Liver (tissue), 3 donors: ENCODE data around the gene SPAG16.

Source experiments
- CTCF ChIP-seq: fragments of 150-350 bp; IDR thresholded peaks from 2 replicates; pipeline ENCODE4 v1.5.1; 2017; ENCODE audit warnings: improper control_type of control experiment, low read depth, low read length; ENCODE audit not compliant: missing input control
- MAX ChIP-seq: IDR thresholded peaks from 2 replicates; pipeline ENCODE4 v1.6.1; 2016; ENCODE audit warnings: antibody characterized with exemption
- NR2F2 ChIP-seq: IDR thresholded peaks from 2 replicates; pipeline ENCODE4 v1.6.1; 2016; ENCODE audit warnings: antibody characterized with exemption
- RAD21 ChIP-seq, 2 donors: IDR thresholded peaks; 2 replicates each; pipeline ENCODE4 v1.6.1; 2016; ENCODE audit warnings: antibody characterized with exemption in 2 of 2, mild to moderate bottlenecking in 2 of 2
- REST ChIP-seq: IDR thresholded peaks from 2 replicates; pipeline ENCODE4 v1.6.1; 2016; ENCODE audit warnings: antibody characterized with exemption, mild to moderate bottlenecking
- donor health status: healthy.
- donor health status: healthy.

- TF ChIP-seq CTCF (no peak), MAX (no peak), RAD21 (IDR thresholded peaks at IDR 0.05) (no peak), NR2F2 (no peak), REST (no peak)
These were observed 277.5 kb downstream of the SPAG16 start for GRCh38 chr2:213561759-213562158.
